Esophagus muscularis mucosa (tissue), 3 donors: ENCODE measurements around the gene SIRT2.

Experiments
- CTCF ChIP-seq, 3 experiments: fragments of 200-600 bp in 2 of 3; fragments of 450-650 bp in 1 of 3; sonication (generic) in 2 of 3; IDR thresholded peaks; one replicate each; pipeline ENCODE4 v1.5.1; 2017 to 2019; ENCODE audit warnings: antibody characterized with exemption in 3 of 3, mild to moderate bottlenecking in 2 of 3, moderate library complexity in 1 of 3
- EP300 ChIP-seq: sonication (generic); formaldehyde crosslinking; IDR thresholded peaks from one replicate; pipeline ENCODE4 v1.6.1; 2017; ENCODE audit warnings: antibody characterized with exemption

GRCh38 chr19:38834104-38834490 lies 65.3 kb downstream of the SIRT2 start:
- no peak for TF ChIP-seq CTCF (IDR thresholded peaks at IDR 0.05)
- TF ChIP-seq EP300 = no peak
